Measurements from ENCODE around the gene CXorf66.
A peak's percentile ranks its signal among the peaks of the same experiment; 100 is the strongest.
"Not testable (repeated sequence)": the region's sequence is repeated elsewhere in the genome, so short reads cannot be mapped to it uniquely, and the experiment has no call there.

Gene CXorf66

GRCh38 chrX:139967300-139967699 is 2.0 kb upstream of the CXorf66 start:
- no peak overlapping the region for H3K14ac ChIP-seq (ENCODE audit: low read length)
- H2BK5ac ChIP-seq (ENCODE audit: low read depth, low read length, poor library complexity) = no peak overlapping the region
- H3K4me1 ChIP-seq (ENCODE audit: control insufficient read depth in 1 of 2, insufficient read depth in 2 of 2, low read length in 2 of 2) = no peaks in the 10 kb centered on the region
- H3K27ac ChIP-seq (ENCODE audit: low read depth, low read length) = no peak overlapping the region
- no peak overlapping the region for H3K23ac ChIP-seq (ENCODE audit: low read length)
- WGBS (ENCODE audit: extremely low coverage, insufficient coverage, insufficient read length) = no CpG with 5 or more reads among the region's 4 CpGs
- H3K4ac ChIP-seq (ENCODE audit: low read depth, low read length) = no peak overlapping the region
- H3K9ac ChIP-seq (ENCODE audit: low read length) = no peak overlapping the region
- no peaks in the 10 kb centered on the region for H3K36me3 ChIP-seq (ENCODE audit: control insufficient read depth in 1 of 2, insufficient read depth in 2 of 2, low read length in 2 of 2)
- H2AFZ ChIP-seq (ENCODE audit: insufficient read depth, low read length, poor library complexity) = no peak overlapping the region
- DNase-seq = peak in 1 of 2 donors; percentile 10
- H2BK12ac ChIP-seq (ENCODE audit: low read length) = no peak overlapping the region
- H3K9me3 ChIP-seq (ENCODE audit: insufficient read depth, low read depth, low read length) = no peaks in the 10 kb centered on the region
- no peak overlapping the region for H3K4me2 ChIP-seq (ENCODE audit: low read length)
- H2AK5ac ChIP-seq (ENCODE audit: low read length) = no peak overlapping the region
- no peak overlapping the region for H4K12ac ChIP-seq (ENCODE audit: low read depth, low read length)
- H3K18ac ChIP-seq (ENCODE audit: low read length) = no peak overlapping the region
- no peaks in the 10 kb centered on the region for H3K79me1 ChIP-seq (ENCODE audit: low read length)
- no peak overlapping the region for H2BK120ac ChIP-seq (ENCODE audit: insufficient read depth, low read length, poor library complexity)
- no peaks in the 10 kb centered on the region for H3K27me3 ChIP-seq (ENCODE audit: insufficient read depth, low read length)
- no peak overlapping the region for H4K8ac ChIP-seq (ENCODE audit: low read depth, low read length)
- no peak overlapping the region for H3K4me3 ChIP-seq (ENCODE audit: low read depth, low read length)
- no peak overlapping the region for H4K91ac ChIP-seq (ENCODE audit: low read depth, low read length)
- no peaks in the 10 kb centered on the region for H3K79me2 ChIP-seq (ENCODE audit: control insufficient read depth, insufficient read depth, low read length, poor library complexity)

DNA sequence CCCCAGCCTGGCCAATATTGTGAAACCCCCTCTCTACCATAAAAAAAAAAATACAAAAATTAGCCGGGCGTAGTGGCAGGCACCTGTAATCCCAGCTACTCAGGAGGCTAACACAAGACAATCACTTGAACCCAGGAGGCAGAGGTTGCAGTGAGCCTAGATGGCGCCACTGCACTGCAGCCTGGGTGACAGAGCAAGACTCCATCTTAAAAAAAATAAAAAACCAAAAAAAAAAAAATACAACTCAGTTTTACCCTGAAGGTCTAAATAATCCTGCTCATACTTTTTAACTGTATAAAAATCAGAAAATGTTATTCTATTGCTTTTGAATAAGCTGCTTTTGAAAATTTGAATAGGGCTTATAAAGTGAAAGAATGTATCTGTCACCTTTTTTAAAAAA is 838 bp upstream of the CXorf66 start:
- H4K8ac ChIP-seq (ENCODE audit: low read depth, low read length); H2AK5ac ChIP-seq (ENCODE audit: low read length); H3K4me3 ChIP-seq (ENCODE audit: low read depth, low read length); H3K27me3 ChIP-seq (ENCODE audit: insufficient read depth, low read length); H3K18ac ChIP-seq (ENCODE audit: low read length); H2BK5ac ChIP-seq (ENCODE audit: low read depth, low read length, poor library complexity); H3K36me3 ChIP-seq (ENCODE audit: control insufficient read depth in 1 of 2, insufficient read depth in 2 of 2, low read length in 2 of 2); H3K4me1 ChIP-seq (ENCODE audit: control insufficient read depth in 1 of 2, insufficient read depth in 2 of 2, low read length in 2 of 2); H4K12ac ChIP-seq (ENCODE audit: low read depth, low read length); H3K79me2 ChIP-seq (ENCODE audit: control insufficient read depth, insufficient read depth, low read length, poor library complexity); H4K91ac ChIP-seq (ENCODE audit: low read depth, low read length); H3K4ac ChIP-seq (ENCODE audit: low read depth, low read length); H3K4me2 ChIP-seq (ENCODE audit: low read length); H3K27ac ChIP-seq (ENCODE audit: low read depth, low read length); H3K9me3 ChIP-seq (ENCODE audit: insufficient read depth, low read depth, low read length); H3K14ac ChIP-seq (ENCODE audit: low read length); H3K23ac ChIP-seq (ENCODE audit: low read length); DNase-seq; H3K79me1 ChIP-seq (ENCODE audit: low read length); H3K9ac ChIP-seq (ENCODE audit: low read length); H2BK120ac ChIP-seq (ENCODE audit: insufficient read depth, low read length, poor library complexity); H2AFZ ChIP-seq (ENCODE audit: insufficient read depth, low read length, poor library complexity); H2BK12ac ChIP-seq (ENCODE audit: low read length): not testable (repeated sequence)
- WGBS (ENCODE audit: extremely low coverage, insufficient coverage, insufficient read length) = no CpG with 5 or more reads among the region's 3 CpGs

- H3K27ac ChIP-seq (ENCODE audit: low read depth, low read length); H3K27me3 ChIP-seq (ENCODE audit: insufficient read depth, low read length); H3K9me3 ChIP-seq (ENCODE audit: insufficient read depth, low read depth, low read length); H4K12ac ChIP-seq (ENCODE audit: low read depth, low read length); H2BK5ac ChIP-seq (ENCODE audit: low read depth, low read length, poor library complexity); H2AK5ac ChIP-seq (ENCODE audit: low read length); DNase-seq; H3K4me2 ChIP-seq (ENCODE audit: low read length); H2AFZ ChIP-seq (ENCODE audit: insufficient read depth, low read length, poor library complexity); H3K4me3 ChIP-seq (ENCODE audit: low read depth, low read length); H3K4ac ChIP-seq (ENCODE audit: low read depth, low read length); H4K91ac ChIP-seq (ENCODE audit: low read depth, low read length); H3K79me2 ChIP-seq (ENCODE audit: control insufficient read depth, insufficient read depth, low read length, poor library complexity); H2BK12ac ChIP-seq (ENCODE audit: low read length); H3K23ac ChIP-seq (ENCODE audit: low read length); H3K36me3 ChIP-seq (ENCODE audit: control insufficient read depth in 1 of 2, insufficient read depth in 2 of 2, low read length in 2 of 2); H3K4me1 ChIP-seq (ENCODE audit: control insufficient read depth in 1 of 2, insufficient read depth in 2 of 2, low read length in 2 of 2); H3K14ac ChIP-seq (ENCODE audit: low read length); H2BK120ac ChIP-seq (ENCODE audit: insufficient read depth, low read length, poor library complexity); H4K8ac ChIP-seq (ENCODE audit: low read depth, low read length); H3K18ac ChIP-seq (ENCODE audit: low read length); H3K9ac ChIP-seq (ENCODE audit: low read length); H3K79me1 ChIP-seq (ENCODE audit: low read length): not testable (repeated sequence)
- whole genome bisulfite sequencing (ENCODE audit: extremely low coverage, insufficient coverage, insufficient read length) = no CpG with 5 or more reads among the region's 2 CpGs
Observed at GRCh38 chrX:139961091-139961490, 4.2 kb downstream of the CXorf66 start.

DNA sequence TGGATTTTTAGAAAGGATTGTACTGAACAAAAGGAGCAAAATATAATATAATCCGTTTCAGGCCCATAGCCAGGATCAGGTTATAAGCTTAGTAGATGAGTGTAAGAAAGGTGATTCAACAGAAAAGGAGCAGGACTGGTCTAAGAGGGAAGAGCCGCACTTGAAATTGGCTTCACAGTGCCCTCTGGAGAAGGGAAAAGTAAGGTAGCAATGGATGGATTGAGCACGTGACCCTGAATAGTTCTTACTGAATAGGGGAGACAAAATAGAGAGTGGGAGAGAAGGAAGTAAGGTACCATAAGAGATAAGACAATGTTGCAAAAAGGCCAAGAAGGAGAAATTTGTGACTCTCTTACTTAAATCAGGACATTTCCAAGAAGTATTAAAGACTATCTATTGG is 15.6 kb downstream of the CXorf66 start:
- no peaks in the 10 kb centered on the region for H3K27me3 ChIP-seq (ENCODE audit: insufficient read depth, low read length)
- no peaks in the 10 kb centered on the region for H3K9me3 ChIP-seq (ENCODE audit: insufficient read depth, low read depth, low read length)
- no peak overlapping the region for H3K9ac ChIP-seq (ENCODE audit: low read length)
- no peaks in the 10 kb centered on the region for H3K36me3 ChIP-seq (ENCODE audit: control insufficient read depth in 1 of 2, insufficient read depth in 2 of 2, low read length in 2 of 2)
- H2AK5ac ChIP-seq (ENCODE audit: low read length) = no peak overlapping the region
- no peaks in the 10 kb centered on the region for H3K79me1 ChIP-seq (ENCODE audit: low read length)
- H3K4me2 ChIP-seq (ENCODE audit: low read length) = no peak overlapping the region
- no peak overlapping the region for H3K27ac ChIP-seq (ENCODE audit: low read depth, low read length)
- no peak overlapping the region for H4K91ac ChIP-seq (ENCODE audit: low read depth, low read length)
- no peak overlapping the region for H3K23ac ChIP-seq (ENCODE audit: low read length)
- no peak overlapping the region for H3K18ac ChIP-seq (ENCODE audit: low read length)
- H3K14ac ChIP-seq (ENCODE audit: low read length) = no peak overlapping the region
- H3K4me3 ChIP-seq (ENCODE audit: low read depth, low read length) = no peak overlapping the region
- H4K12ac ChIP-seq (ENCODE audit: low read depth, low read length) = no peak overlapping the region
- H3K4ac ChIP-seq (ENCODE audit: low read depth, low read length) = no peak overlapping the region
- no peaks in the 10 kb centered on the region for H3K79me2 ChIP-seq (ENCODE audit: control insufficient read depth, insufficient read depth, low read length, poor library complexity)
- H2BK5ac ChIP-seq (ENCODE audit: low read depth, low read length, poor library complexity) = no peak overlapping the region
- DNase-seq = no peak
- no CpG with 5 or more reads among the region's 3 CpGs for WGBS (ENCODE audit: extremely low coverage, insufficient coverage, insufficient read length)
- no peak overlapping the region for H2BK120ac ChIP-seq (ENCODE audit: insufficient read depth, low read length, poor library complexity)
- no peak overlapping the region for H2AFZ ChIP-seq (ENCODE audit: insufficient read depth, low read length, poor library complexity)
- no peak overlapping the region for H4K8ac ChIP-seq (ENCODE audit: low read depth, low read length)
- no peak overlapping the region for H2BK12ac ChIP-seq (ENCODE audit: low read length)
- no peaks in the 10 kb centered on the region for H3K4me1 ChIP-seq (ENCODE audit: control insufficient read depth in 1 of 2, insufficient read depth in 2 of 2, low read length in 2 of 2)
